Dedifferentiated amniotic fluid mesenchymal stem cell (primary cell): ENCODE results near the gene PPP2R3A.
"Not testable (repeated sequence)": the region's sequence is repeated elsewhere in the genome, so short reads cannot be mapped to it uniquely, and the experiment has no call there.

Experiments
- DNase-seq: peaks from one replicate; pipeline ENCODE4 v3.0.0-alpha.2; 2016; ENCODE audit errors: extremely low spot score

Gene PPP2R3A

GRCh38 chr3:136149667-136150066 lies 184.1 kb downstream of the PPP2R3A start:
- DNase-seq, result no peak

GRCh38 chr3:136151219-136151618 lies 185.7 kb downstream of the PPP2R3A start:
- no peak for DNase-seq

GRCh38 chr3:136152176-136152843 lies 186.8 kb downstream of the PPP2R3A start:
- no peak for DNase-seq

- DNase-seq, result no peak
Measured at GRCh38 chr3:136152963-136153362, 187.4 kb downstream of the PPP2R3A start.

GRCh38 chr3:136161516-136161915 lies 196.0 kb downstream of the PPP2R3A start:
- DNase-seq, result no peak

GRCh38 chr3:136162322-136162721 lies 196.8 kb downstream of the PPP2R3A start:
- no peak for DNase-seq

DNA sequence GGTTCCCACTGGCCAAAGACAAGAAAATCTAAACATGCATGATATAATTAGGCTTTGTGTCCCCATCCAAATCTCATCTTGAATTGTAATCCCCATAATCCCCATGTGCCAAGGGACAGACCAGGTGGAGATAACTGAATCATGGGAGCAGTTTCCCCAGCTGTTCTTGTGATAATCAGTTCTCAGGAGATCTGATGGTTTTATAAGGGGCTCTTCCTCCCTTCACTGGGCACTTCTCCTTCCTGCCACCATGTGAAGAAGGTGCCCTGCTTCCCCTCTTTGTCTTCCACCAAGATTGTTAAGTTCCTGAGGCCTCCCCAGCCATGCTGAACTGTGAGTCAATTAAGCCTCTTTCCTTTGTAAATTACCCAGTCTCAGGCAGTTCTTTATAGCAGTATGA lies 198.1 kb downstream of the PPP2R3A start:
- DNase-seq, result not testable (repeated sequence)

DNA sequence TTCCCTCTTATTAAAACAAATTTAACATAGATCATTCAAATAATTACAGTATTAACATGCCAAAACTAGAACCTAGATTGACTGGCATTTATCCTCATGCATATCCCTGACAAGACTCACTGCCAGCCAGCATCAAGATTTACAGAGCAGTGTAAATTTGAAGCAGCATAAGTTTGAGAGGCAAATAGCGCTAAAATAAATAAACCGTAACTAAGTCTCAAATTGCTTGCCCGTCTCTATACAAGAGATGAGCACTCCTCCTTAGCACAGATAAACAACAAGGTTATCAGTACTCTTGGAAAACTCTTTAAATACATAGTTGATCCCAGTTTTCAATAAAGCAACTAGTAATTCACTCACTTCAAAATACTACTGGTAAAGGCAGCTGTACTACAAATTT lies 201.0 kb downstream of the PPP2R3A start:
- no peak for DNase-seq

GRCh38 chr3:136168236-136168635 lies 202.7 kb downstream of the PPP2R3A start:
- DNase-seq, result not testable (repeated sequence)

DNA sequence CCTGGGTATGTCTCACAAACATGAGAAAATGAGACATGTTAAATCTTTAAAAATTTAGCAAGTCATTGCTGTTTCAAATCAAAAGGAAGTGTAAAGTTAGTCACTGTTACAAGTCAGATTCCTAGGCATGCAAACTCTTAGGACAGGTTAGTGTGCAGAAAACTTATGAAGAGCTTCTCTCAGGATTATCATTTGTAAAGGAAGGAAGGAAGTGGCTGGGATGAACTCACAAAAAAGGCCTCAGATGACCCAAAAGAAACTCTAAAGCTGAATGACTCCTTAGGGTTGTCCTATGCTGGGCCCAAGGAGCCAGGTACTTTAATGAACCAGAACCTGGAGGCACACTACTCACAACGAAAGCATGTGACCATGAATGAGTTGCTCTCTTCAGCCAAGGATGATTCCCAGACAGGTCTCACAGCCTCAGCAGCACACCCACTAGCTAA lies 205.6 kb downstream of the PPP2R3A start:
- no peak for DNase-seq

- DNase-seq, result no peak
Measured at GRCh38 chr3:136173939-136174490, 208.5 kb downstream of the PPP2R3A start.

DNA sequence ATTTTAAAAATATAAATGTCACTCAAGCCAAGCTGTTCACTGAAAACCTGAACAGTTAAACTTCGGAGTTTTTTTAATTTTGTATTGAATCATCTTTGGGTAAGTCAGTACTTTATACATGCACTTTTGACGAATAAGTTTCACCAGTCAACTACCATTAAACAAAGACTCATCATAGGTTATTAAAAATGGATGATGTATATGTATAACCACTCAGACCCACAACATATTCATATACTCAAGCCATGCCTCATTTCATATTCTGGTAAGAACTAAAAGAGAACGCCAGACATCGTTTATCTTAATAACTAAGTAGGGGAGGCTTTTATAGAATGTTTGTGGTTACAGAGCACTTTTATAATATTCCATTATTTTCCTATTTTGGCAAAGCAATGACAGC lies 212.3 kb downstream of the PPP2R3A start:
- DNase-seq, result no peak

DNA sequence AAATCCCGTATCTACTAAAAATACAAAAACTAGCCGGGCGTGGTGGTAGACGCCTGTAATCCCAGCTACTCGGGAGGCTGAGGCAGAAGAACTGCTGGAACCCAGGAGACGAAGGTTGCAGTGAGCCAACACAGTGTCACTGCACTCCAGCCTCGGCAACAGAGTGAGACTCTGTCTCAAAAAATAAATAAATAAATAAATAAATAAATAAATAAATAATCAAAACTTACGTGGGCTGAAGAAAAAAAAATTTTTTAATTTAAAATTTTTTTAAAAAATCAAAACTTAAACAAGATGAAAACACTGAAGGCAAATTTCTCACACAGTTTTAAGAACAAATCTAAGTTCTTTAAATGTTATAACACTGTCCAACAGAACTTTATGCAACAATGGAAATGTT lies 216.2 kb downstream of the PPP2R3A start:
- no peak for DNase-seq

- DNase-seq, result no peak
Measured at GRCh38 chr3:136184703-136185102, 219.2 kb downstream of the PPP2R3A start.

DNA sequence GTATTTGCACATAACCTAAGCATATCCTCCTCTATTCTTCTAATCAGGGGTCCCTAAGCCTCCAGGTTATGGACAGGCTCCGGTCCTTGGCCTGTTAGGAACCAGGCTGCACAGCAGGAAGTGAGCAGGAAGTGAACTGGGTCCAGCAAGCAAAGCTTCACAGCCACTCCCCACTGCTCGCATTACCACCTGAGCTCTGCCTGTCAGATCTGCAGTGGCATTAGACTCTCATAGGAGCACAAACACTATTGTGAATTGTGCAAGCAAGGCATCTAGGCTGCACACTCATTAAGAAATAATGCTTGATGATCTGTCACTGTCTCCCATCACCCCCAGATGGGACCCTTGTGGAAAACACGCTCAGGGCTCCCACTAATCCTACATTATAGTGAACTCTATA lies 220.8 kb downstream of the PPP2R3A start:
- DNase-seq, result no peak

DNA sequence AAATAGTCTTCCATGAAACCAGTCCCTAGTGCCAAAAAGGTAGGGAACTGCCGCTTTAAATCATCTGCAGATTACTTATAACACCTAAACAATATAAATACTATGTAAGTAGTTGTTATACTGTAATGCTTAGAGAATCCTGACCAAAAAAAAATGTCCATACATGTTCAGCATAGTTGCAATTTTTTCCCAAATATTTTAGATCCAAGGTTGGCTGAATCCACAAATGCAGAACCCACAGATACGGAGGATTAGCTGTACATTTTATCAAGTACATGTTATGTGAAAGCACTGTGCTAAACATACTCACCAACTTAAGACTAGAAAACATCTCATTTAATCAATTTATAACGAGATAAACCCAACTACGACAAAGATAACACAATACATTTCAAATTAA lies 221.3 kb downstream of the PPP2R3A start:
- DNase-seq, result no peak

GRCh38 chr3:136187868-136188267 lies 222.3 kb downstream of the PPP2R3A start:
- DNase-seq, result no peak

GRCh38 chr3:136189043-136189442 lies 223.5 kb downstream of the PPP2R3A start:
- no peak for DNase-seq

DNA sequence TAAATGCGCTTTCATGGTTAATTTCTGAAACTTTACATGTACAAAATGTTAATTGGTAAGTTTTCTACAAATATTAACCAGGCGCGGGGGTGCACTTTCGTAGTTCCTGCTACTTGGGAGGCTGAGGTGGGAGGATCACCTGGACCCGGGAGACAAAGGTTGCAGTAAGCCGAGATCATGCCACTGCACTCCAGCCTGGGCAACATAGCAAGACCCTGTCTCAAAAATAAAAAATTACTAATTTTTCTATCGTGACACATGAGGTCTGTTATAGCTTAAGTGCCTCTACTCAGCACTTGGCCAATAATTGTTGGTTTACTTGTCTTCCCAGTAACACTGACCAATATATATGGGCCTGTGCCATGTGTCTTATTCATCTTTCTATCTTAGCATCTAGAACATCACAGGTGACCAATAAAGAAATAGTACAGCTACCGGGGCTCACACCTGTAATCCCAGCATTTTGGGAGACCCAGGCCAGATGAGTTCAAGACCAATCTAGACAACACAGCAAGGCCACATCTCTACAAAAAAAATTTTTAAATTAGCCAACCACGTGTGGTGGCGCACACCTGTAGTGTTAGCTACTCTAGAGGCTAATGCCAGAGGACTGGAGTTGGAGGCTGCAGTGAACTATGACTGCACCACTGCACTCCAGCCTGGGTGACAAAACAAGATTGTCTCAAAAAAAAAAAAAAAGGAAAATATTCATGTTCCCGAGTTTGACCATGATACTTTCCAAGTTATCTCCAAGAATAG lies 224.5 kb downstream of the PPP2R3A start:
- no peak for DNase-seq

GRCh38 chr3:136192195-136192594 lies 226.7 kb downstream of the PPP2R3A start:
- DNase-seq, result not testable (repeated sequence)

DNA sequence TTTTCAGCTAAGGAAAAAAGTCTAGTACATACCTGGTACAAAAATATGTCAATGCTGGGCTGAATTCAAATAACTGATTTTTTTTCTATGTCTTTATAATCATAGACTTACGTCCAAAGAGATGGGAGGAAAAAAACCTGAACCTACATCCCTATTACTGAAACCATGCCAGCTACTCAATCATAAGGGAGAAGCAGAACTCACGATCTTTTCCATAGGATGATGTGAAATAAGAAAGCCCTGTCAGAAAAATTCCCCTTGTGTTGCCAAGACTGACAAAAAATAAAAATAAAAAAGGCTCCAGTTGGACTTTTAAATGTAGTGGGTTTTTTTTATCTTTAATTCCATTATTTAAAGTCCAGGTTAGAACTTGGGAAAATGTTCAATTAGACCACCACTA lies 227.3 kb downstream of the PPP2R3A start:
- DNase-seq, result no peak

DNA sequence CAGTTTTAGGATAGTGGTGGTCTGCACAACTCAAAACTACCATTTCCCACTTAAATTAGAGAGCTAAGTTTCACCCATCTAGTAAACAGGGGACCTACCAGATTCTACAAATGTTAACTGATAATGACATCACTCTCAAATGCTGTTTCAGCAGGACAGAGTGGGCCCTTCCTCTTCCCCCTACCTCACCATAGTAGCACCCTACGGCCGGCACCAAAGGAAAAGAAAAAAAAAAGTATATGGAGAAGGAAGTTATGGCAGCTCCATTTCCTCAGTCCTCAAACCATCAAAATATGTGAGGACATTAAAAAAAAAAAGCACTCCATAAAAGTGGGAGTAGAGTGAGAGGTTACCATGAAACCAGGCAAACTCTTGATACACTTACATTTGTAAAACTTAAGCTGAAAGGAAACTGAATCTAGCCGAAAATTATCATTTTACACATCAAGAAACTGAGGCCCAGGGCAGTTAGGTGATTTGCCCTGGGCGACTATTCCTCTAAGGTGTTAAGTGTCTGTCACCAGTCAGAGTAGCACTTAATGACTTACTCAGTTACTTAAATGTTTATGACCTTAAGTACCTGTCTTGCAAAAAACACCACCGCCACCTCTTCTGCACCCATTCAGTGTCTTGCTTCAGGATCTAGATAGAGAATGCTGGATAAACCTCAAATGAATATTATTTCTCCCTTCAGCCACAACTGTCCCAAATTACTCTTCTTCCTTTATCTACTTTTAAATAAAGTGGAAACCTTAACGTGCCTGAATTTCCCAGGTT lies 227.9 kb downstream of the PPP2R3A start:
- no peak for DNase-seq
